Keratinocyte (primary cell): ENCODE results near the gene ERC2. TPM values are rescaled to one million over a fixed set of nuclear protein-coding genes. Genes with fewer than 3 reads are reported as not detected.

ENCODE experiments used
- DNase-seq: peaks from one replicate; pipeline ENCODE4 v3.0.0-alpha.2; 2011; ENCODE audit warnings: low read depth, missing footprints, low spot score
- FAIRE-seq: peaks from 2 replicates; lab custom pipeline; 2011; peaks lifted over from hg19 to GRCh38; lab: Jason Lieb, UNC
- H2AFZ ChIP-seq: 2 replicates; pipeline ENCODE4 v1.6.0; 2012; ENCODE audit warnings: low read length, control low read depth, inconsistent platforms; ENCODE audit not compliant: control insufficient read depth
- H3K27ac ChIP-seq: 2 replicates; pipeline ENCODE4 v1.5.1; 2011; ENCODE audit warnings: low read length; ENCODE audit not compliant: control insufficient read depth, insufficient read depth
- H3K27me3 ChIP-seq: 3 replicates; pipeline ENCODE4 v1.6.0; 2011; ENCODE audit warnings: low read length; ENCODE audit not compliant: control insufficient read depth, insufficient read depth; ENCODE audit errors: extremely low read depth
- H3K36me3 ChIP-seq, 2 experiments: 2 replicates in 1 of 2; 3 replicates in 1 of 2; pipeline ENCODE4 v1.5.1; 2011; ENCODE audit warnings: low read length in 2 of 2, mild to moderate bottlenecking in 1 of 2; ENCODE audit not compliant: control insufficient read depth in 2 of 2, insufficient read depth in 2 of 2; ENCODE audit errors: extremely low read depth in 1 of 2
- H3K4me1 ChIP-seq: 3 replicates; pipeline ENCODE4 v1.5.1; 2011; ENCODE audit warnings: low read length; ENCODE audit not compliant: control insufficient read depth, insufficient read depth; ENCODE audit errors: extremely low read depth
- H3K4me2 ChIP-seq: 3 replicates; pipeline ENCODE4 v1.6.0; 2011; ENCODE audit warnings: low read depth, low read length; ENCODE audit not compliant: control insufficient read depth, insufficient read depth; ENCODE audit errors: extremely low read depth
- H3K4me3 ChIP-seq, 3 experiments: fragments of 200-600 bp in 1 of 3; sonication (generic) in 1 of 3; 2 replicates in 2 of 3; 3 replicates in 1 of 3; pipeline ENCODE4 v1.5.1; 2011 to 2016; ENCODE audit warnings: low read length in 3 of 3, mild to moderate bottlenecking in 3 of 3, control low read depth in 2 of 3, inconsistent platforms in 1 of 3, low read depth in 1 of 3, mixed read lengths in 1 of 3, mixed run types in 1 of 3, moderate library complexity in 1 of 3; ENCODE audit not compliant: control insufficient read depth in 2 of 3, insufficient read depth in 2 of 3; ENCODE audit errors: extremely low read depth in 1 of 3
- H3K79me2 ChIP-seq: 2 replicates; pipeline ENCODE4 v1.6.0; 2012; ENCODE audit warnings: low read length; ENCODE audit not compliant: control insufficient read depth, insufficient read depth
- H3K9ac ChIP-seq: 3 replicates; pipeline ENCODE4 v1.6.0; 2011; ENCODE audit warnings: low read length; ENCODE audit not compliant: control insufficient read depth, insufficient read depth; ENCODE audit errors: extremely low read depth
- H3K9me1 ChIP-seq: 3 replicates; pipeline ENCODE4 v1.6.0; 2011; ENCODE audit warnings: low read length; ENCODE audit not compliant: control insufficient read depth, insufficient read depth; ENCODE audit errors: extremely low read depth
- H3K9me3 ChIP-seq: 2 replicates; pipeline ENCODE4 v1.5.1; 2012; ENCODE audit warnings: low read depth, low read length; ENCODE audit not compliant: control insufficient read depth
- H4K20me1 ChIP-seq: 3 replicates; pipeline ENCODE4 v1.6.0; 2011; ENCODE audit warnings: low read length; ENCODE audit not compliant: control insufficient read depth, insufficient read depth; ENCODE audit errors: extremely low read depth
- CTCF ChIP-seq, 3 experiments: IDR thresholded peaks in 1 of 3; conservative IDR thresholded peaks in 1 of 3; optimal IDR thresholded peaks in 1 of 3; 2 replicates in 2 of 3; 3 replicates in 1 of 3; pipeline versions ENCODE3 to v1.5.1; 2011; ENCODE audit warnings: low read length in 3 of 3, mild to moderate bottlenecking in 3 of 3, moderate library complexity in 2 of 3, control low read depth in 1 of 3, inconsistent platforms in 1 of 3; ENCODE audit not compliant: insufficient read depth in 2 of 3; ENCODE audit errors: extremely low read depth in 1 of 3
- EZH2 ChIP-seq: IDR thresholded peaks from one replicate; pipeline ENCODE4 v1.6.1; 2012; ENCODE audit warnings: inconsistent platforms, mild to moderate bottlenecking, low read length, moderate library complexity
- dilution Hi-C: fragments of 300-500 bp; cut with MboI; formaldehyde crosslinking; loops from one replicate; pipeline ENCODE4 v1.7.0; 2020; ENCODE audit warnings: low sequenced_read_pairs; ENCODE audit not compliant: extremely low pct_ligation_motif_present
- polyA plus RNA-seq, 5 experiments: library from polyadenylated mRNA; depleted of rRNA in 3 of 5; stranded (reverse) in 3 of 5; stranded (forward) in 1 of 5; unstranded in 1 of 5; fragments of >200 nt; gene quantifications; 1 replicate in 1 of 5; 2 replicates in 3 of 5; 3 replicates in 1 of 5; pipeline versions ENCODE4 v1.2.1 to v1.2.3, GENCODE V29; 2011 to 2012; ENCODE audit warnings: missing spikeins in 2 of 5, low read depth in 1 of 5, low replicate concordance in 1 of 5

ERC2 gene
- polyA plus RNA-seq, 1 donor (not counting 4 experiments of a cell fraction or from before 2014, with no cell fraction given) = 0.08 TPM

GRCh38 chr3:55569033-55569599 is 899.2 kb downstream of the ERC2 start:
- FAIRE-seq = no peak
- no peak for DNase-seq
- no peaks in the 10 kb centered on the region for H3K27me3 ChIP-seq
- no peaks in the 10 kb centered on the region for H3K4me1 ChIP-seq
- dilution Hi-C loops = no loop called here
- no peaks in the 10 kb centered on the region for H3K9me3 ChIP-seq
- H3K4me2 ChIP-seq = no peak overlapping the region
- H4K20me1 ChIP-seq = no peaks in the 10 kb centered on the region
- no peak overlapping the region for H3K4me3 ChIP-seq
- no peak overlapping the region for H3K9ac ChIP-seq
- no peaks in the 10 kb centered on the region for H3K9me1 ChIP-seq
- no peaks in the 10 kb centered on the region for H3K36me3 ChIP-seq
- no peak overlapping the region for H3K27ac ChIP-seq
- no peaks in the 10 kb centered on the region for H3K79me2 ChIP-seq
- H2AFZ ChIP-seq = no peak overlapping the region
- TF ChIP-seq CTCF (optimal IDR thresholded peaks at IDR 0.05 in 1 of 3, IDR thresholded peaks at IDR 0.05 in 1 of 3, conservative IDR thresholded peaks at IDR 0.05 in 1 of 3; ENCODE audit: extremely low read depth in 1 of 3, insufficient read depth in 2 of 3, low read length in 3 of 3) = no peak
- no peak for TF ChIP-seq EZH2

GRCh38 chr3:55567615-55568014 is 900.7 kb downstream of the ERC2 start:
- Histone ChIP-seq H3K27me3 (no peaks in the 10 kb centered on the region), H3K9me1 (no peaks in the 10 kb centered on the region), H4K20me1 (no peaks in the 10 kb centered on the region), H3K27ac (no peak overlapping the region), H3K4me2 (no peak overlapping the region), H3K36me3 (no peaks in the 10 kb centered on the region), H3K4me3 (no peak overlapping the region), H3K9me3 (no peaks in the 10 kb centered on the region), H3K4me1 (no peaks in the 10 kb centered on the region), H3K79me2 (no peaks in the 10 kb centered on the region), H3K9ac (no peak overlapping the region), H2AFZ (no peak overlapping the region)
- no peak for DNase-seq
- TF ChIP-seq EZH2 (no peak), CTCF (optimal IDR thresholded peaks at IDR 0.05 in 1 of 3, IDR thresholded peaks at IDR 0.05 in 1 of 3, conservative IDR thresholded peaks at IDR 0.05 in 1 of 3; ENCODE audit: extremely low read depth in 1 of 3, insufficient read depth in 2 of 3, low read length in 3 of 3) (no peak)
- dilution Hi-C loops = no loop called here
- no peak for FAIRE-seq
